HG02938 (cell line): Measurements from ENCODE around the gene NELFCD.
"Not testable (repeated sequence)": the region's sequence is repeated elsewhere in the genome, so short reads cannot be mapped to it uniquely, and the experiment has no call there.

ENCODE experiments used
- ATAC-seq: cut with Tn5 transposase; IDR thresholded peaks from one replicate; pipeline ENCODE4 v1.9.1; 2021; ENCODE audit warnings: mild to moderate bottlenecking, moderate library complexity; ENCODE audit not compliant: unreplicated experiment

Gene NELFCD

GRCh38 chr20:59023616-59024015 is 42.6 kb downstream of the NELFCD start:
- no peak for ATAC-seq

- no peak for ATAC-seq
Measured at GRCh38 chr20:59024111-59024530, 43.1 kb downstream of the NELFCD start.

GRCh38 chr20:59025086-59025485 is 44.0 kb downstream of the NELFCD start:
- ATAC-seq, result no peak

- ATAC-seq, result no peak
Measured at GRCh38 chr20:59025511-59025910, 44.5 kb downstream of the NELFCD start.

GRCh38 chr20:59026904-59027740 is 46.1 kb downstream of the NELFCD start:
- no peak for ATAC-seq

- ATAC-seq, result no peak
Measured at GRCh38 chr20:59027741-59028320, 46.8 kb downstream of the NELFCD start.

- no peak for ATAC-seq
Measured at GRCh38 chr20:59028812-59029211, 47.8 kb downstream of the NELFCD start.

GRCh38 chr20:59030911-59031563 is 50.0 kb downstream of the NELFCD start:
- ATAC-seq, result no peak

GRCh38 chr20:59031564-59032022 is 50.5 kb downstream of the NELFCD start:
- no peak for ATAC-seq

- ATAC-seq, result peak; percentile 85
Measured at GRCh38 chr20:59032023-59032712, 51.1 kb downstream of the NELFCD start, which contains the start of gene ATP5F1E. TSS of gene ATP5F1E (minus strand) at chr20:59032335. CDS start at chr20:59032251, 84 bp downstream.

GRCh38 chr20:59032713-59033059 is 51.6 kb downstream of the NELFCD start:
- no peak for ATAC-seq

- no peak for ATAC-seq
Measured at GRCh38 chr20:59033093-59033492, 52.0 kb downstream of the NELFCD start.

- no peak for ATAC-seq
Measured at GRCh38 chr20:59033616-59034165, 52.6 kb downstream of the NELFCD start.

- no peak for ATAC-seq
Measured at GRCh38 chr20:59035381-59035780, 54.3 kb downstream of the NELFCD start.

GRCh38 chr20:59037386-59037785 is 56.3 kb downstream of the NELFCD start:
- no peak for ATAC-seq

- no peak for ATAC-seq
Measured at GRCh38 chr20:59039233-59039632, 58.2 kb downstream of the NELFCD start.

- ATAC-seq, result no peak
Measured at GRCh38 chr20:59040667-59041066, 59.6 kb downstream of the NELFCD start.

GRCh38 chr20:59041487-59041886 is 60.4 kb downstream of the NELFCD start:
- ATAC-seq, result not testable (repeated sequence)

GRCh38 chr20:59042151-59042795 is 61.2 kb downstream of the NELFCD start, which contains the start of gene PRELID3B:
TSS of gene PRELID3B (minus strand) at chr20:59042786. CDS start at chr20:59042730, 56 bp downstream.
- ATAC-seq, result peak; percentile 37
